ENCODE results near the gene LZTS2. TPM values are rescaled to one million over a fixed set of nuclear protein-coding genes. Genes with fewer than 3 reads are reported as not detected.
A peak's percentile ranks its signal among the peaks of the same experiment; 100 is the strongest.
"Not testable (repeated sequence)": the region's sequence is repeated elsewhere in the genome, so short reads cannot be mapped to it uniquely, and the experiment has no call there.

The LZTS2 gene
- total RNA-seq, 1 experiment from 2014 or later: 20.3 TPM

DNA sequence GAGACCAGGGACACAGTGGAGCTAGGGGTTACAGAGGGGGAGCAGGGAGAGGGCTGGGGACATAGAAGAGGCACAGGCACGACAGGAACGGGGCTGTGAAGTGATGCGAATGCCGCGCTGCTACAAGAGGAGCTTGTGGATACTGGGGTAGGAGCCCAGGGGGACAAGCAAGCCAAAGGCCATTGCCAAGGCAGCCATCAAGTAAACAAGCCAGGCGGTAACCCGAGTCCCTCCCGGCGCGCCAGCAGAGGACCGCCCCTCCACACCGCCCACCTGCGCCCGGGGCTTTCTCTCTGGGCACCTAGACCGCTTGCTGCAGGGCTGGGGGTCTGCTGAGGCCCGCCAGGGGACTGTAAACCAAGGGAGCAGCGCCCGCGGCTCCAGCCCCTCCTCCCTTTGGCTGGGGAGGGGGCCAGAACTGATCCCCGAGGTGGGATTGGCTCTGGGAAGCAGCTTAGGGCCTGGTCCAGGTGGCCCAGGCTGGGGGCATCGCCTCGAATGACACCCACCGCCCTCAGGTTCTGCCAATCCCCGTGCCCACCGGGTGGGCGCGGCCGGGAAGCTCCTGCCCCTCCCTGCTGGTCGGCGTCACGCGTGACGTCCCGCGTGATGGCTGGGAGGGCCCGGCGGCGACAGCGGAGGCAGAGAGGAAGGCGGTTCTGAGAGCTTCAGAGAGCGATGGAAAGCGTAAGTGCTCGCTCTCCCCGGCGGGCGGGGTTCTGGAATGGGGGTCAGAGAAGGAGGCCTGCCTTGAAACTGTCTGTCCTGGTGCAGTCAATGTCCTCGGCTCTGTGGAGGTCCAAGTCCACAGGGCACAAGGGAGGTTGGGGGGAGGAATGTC is 32.4 kb downstream of the LZTS2 start:
- peak; percentile 77 for DNase-seq (ENCODE audit: low read depth)

DNA sequence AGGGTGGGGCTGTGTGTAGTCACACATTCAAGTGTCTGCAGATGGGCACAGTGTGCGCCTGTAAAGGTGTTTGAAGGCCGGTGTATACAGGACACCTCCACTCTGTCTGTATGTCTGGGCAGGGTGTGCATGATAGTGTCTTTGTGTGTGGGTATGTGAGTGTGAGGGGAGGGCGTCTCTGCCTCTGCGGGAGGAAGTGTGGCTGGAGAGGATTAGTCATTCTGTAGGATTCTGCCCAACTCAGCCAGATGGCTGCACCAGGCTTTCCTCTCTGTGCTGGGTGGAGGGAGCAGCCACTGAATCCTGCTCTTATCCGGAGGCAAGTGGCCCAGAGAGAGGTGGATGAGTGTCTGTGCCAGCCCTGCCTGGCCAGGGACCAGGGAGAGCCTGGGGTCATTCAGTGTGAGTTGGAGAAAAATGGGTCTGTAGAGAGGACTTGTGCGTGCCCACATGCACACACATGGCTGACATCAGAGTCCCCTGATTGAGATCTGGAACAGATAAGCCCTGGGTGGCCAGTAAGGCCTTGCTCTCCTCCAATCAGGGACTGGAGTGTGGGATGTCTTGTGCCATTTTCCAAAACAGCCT is 33.1 kb downstream of the LZTS2 start:
- DNase-seq (ENCODE audit: low read depth): peak; percentile 97

DNA sequence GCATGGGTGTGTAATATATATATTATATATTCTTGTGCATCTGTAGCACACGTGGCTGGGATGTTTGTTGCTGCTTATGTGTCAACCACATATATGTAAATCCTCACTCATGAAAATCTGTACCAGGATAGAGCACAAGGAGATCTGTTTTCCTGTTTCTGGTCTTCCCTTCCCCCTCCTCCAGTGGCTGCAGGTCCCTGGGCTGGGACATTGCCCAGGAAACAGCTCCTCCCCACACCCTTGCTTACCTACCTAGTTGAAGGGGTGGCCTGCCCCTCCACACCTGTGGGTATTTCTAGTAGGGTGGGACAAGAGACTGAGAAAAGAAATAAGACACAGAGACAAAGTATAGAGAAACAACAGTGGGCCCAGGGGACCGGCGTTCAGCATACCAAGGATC is 33.7 kb downstream of the LZTS2 start:
- DNase-seq (ENCODE audit: low read depth): no peak

DNA sequence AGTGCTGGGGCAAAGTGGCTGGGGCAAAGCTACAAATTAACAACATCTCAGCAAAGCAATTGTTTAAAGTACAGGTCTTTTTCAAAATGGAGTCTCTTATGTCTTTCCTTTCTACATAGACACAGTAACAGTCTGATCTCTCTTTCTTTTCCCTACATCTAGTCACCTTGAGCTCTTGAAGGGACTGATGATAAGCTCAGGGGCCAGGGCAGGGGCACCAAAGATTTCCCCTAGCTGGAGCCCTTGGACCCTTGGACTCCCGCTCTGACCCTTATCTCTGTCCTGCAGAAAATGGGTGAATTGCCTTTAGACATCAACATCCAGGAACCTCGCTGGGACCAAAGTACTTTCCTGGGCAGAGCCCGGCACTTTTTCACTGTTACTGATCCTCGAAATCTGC is 34.8 kb downstream of the LZTS2 start:
- DNase-seq (ENCODE audit: low read depth): not testable (repeated sequence)

DNA sequence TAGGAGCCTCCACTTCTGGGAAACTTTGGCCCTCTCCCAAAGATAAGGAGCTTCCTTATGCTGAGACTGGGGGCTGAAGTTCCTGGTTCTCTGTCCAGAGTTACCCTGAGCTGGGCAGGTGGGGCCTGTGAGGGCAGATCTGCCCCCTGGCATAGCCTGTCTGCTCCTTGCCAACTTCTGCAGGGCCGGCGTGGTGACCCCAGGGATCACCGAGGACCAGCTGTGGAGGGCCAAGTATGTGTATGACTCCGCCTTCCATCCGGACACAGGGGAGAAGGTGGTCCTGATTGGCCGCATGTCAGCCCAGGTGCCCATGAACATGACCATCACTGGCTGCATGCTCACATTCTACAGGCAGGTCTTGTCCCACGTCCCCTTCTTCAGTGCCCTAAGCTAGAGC is 35.7 kb downstream of the LZTS2 start:
- DNase-seq (ENCODE audit: low read depth): no peak

DNA sequence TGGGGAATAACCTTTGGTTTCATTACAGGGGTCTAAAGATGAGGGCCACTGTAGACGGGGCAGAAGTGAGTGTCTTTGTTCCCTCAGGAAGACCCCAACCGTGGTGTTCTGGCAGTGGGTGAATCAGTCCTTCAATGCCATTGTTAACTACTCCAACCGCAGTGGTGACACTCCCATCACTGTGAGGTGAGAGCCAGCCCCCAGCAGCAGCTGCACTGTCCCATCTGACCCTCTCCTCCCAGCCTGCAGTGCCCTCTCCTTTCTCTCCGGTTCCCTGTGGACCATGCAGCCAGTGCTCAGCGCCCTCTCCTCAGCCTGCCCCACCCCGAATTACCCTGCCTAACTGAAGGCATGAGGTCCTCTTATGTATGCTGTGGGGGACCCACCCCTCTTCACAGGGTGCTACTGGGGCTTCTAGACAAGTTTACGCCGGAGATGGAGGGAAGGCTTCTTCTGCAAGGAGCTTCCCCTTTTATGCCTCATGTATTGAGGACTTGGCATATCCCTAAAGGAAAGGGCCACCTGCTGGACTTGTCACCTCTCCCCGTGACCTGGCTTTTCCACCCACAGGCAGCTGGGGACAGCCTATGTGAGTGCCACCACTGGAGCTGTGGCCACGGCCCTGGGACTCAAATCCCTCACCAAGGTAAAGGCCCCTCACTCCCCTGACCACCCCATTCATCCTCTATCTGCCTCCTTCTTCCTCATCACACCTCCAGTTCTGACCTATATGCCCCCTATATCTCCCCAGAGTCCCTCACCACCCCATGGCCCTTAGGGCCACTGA is 36.5 kb downstream of the LZTS2 start:
- DNase-seq (ENCODE audit: low read depth): no peak

DNA sequence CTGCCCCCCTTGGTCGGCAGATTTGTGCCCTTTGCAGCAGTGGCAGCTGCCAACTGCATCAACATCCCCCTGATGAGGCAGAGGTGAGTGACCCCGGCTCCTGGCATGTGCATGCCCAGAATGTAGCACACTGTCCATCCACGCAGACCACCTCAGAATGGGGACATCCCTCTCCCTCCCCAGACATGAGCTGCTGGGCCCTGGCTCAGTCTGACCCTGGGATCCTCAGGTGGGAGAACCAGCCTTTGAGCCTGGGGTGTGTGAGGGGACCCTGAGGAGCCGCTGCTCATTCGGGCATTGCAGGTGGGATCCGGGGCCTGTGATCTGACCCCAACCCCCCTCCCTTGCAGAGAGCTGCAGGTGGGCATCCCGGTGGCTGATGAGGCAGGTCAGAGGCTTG is 37.1 kb downstream of the LZTS2 start:
- DNase-seq (ENCODE audit: low read depth): no peak

DNA sequence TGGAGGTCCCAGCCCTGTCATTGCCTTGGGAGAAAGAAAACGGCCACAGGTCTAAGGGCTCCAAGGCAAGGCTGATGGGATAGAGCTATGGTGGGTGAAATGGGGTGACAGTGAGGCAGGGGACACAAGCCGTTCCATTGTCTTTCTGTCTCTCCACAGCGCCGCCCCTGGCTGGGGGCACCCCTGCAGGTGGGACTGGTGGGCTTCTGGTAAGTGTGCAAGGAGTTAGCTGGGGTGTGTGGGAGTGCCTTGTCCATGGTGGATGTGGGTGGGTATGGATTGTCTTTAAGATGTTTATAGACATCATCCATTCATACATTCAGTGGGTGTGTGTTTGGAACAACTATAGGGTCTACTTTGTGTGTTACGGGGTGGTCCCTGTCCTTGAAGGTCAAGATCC is 38.9 kb downstream of the LZTS2 start:
- no peak for DNase-seq (ENCODE audit: low read depth)

DNA sequence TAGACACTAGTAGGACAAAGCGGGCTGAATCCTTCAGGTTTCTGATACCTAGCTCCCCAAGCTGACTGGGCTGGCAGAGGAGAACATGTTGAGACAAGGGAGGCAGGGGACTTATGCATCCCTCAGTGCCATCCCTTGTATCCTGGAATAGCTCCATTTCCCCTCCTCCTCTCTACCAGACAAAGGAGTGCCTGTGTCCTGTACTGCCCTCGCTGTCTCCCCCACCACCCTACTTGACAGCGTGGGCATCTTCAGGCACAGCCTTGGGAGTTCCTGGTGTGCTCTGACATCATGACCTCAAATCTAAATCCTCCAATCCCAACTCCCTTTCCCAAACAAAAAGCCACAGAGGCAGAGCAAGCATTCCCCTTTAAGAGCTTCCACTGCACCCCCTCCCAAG is 40.5 kb downstream of the LZTS2 start:
- DNase-seq (ENCODE audit: low read depth): no peak

DNA sequence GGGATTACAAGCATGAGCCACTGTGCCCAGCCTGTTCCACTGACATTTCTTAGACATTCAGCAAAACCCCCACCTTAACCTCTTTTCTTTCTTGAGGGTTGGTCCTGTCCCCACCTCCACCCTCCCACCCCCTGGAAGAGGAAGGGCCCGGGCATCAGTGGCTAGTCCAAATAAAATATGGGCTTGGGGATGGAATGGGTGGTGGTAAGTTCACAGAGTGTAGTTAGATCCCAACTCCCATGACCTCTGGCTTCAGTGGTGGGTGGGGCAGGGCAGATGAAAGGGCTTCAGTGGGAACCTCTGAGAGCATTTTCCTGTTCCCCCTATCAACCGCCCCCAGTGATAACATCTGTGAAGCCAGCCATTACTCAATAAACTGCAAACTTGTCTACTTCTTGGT is 41.2 kb downstream of the LZTS2 start:
- DNase-seq (ENCODE audit: low read depth): no peak

DNA sequence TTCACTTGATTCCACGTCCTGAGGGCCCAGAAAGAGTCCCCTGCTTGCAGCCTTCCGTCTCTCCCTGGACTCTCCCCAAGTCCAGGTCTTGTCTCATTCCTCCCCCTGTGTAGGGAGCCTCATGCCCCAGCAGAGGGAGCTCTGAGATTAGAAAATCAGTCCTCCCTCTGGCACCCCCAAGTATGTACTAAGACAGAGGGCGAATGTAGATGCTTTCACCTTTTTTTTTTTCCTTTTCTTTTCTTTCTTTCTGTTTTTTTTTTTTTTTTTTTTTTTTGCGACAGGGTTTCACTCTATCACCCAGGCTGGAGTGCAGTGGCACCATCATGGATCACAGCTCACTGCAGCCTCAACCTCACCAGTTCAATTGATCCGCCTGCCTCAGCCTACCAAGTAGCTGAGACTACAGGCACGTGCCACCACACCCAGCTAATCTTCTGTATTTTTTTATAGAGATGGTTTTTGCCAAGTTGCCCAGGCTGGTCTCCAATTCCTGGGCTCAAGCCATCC is 41.7 kb downstream of the LZTS2 start:
- DNase-seq (ENCODE audit: low read depth): peak; percentile 80

DNA sequence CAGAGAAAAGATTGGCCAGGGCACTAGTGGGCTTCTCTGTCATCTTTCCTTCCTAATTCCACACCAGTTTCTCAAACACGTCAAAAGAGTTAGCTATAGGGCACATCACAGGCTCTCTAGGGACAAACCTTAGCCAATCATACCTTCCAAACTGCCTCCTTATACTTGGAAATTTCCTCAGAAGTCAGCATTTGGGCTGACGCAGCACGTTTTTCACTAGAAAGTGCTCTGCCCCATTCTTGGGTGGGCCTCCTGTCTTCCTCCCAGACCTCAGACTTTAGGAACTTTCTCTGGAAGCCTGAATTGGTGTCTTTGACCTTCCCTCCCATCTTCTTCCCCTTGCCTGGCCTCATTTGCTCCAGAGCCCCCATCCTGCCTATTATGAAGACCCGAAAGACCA is 42.5 kb downstream of the LZTS2 start:
- DNase-seq (ENCODE audit: low read depth): no peak

DNA sequence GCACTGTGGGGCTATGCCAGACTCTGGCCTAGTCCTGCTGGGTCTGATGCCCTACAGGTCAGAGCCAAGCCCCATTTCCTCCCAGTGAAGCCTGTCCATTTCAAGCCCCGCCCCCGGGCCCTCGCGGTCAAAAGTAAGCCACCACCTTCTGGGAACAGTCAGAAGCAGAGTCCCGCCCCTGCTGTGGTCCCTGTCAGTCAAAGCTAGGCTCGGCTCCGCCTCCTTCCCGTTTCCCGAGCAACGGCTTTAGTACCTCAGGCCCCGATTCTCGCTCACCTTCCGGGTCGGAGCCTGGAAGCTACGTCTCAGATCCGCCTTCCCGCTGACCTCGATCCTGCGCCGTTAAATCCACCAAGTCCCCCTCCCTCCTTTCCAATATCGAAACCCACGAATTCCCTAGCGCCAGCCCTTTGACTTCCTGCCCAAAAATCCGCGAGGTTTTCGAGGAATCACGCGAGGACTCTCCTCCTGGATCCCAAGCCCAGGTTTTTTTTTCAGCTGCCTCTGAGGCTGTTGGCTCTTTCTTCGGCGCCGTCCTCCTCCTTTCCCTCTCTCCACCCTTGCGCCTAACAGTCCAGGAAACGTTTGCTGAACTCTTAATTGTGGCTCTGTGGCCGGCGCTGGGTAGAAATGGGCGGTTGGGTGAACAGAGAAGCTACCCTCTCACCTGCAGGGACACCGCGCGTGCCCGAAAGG is 43.2 kb downstream of the LZTS2 start:
- peak; percentile 96 for DNase-seq (ENCODE audit: low read depth)

DNA sequence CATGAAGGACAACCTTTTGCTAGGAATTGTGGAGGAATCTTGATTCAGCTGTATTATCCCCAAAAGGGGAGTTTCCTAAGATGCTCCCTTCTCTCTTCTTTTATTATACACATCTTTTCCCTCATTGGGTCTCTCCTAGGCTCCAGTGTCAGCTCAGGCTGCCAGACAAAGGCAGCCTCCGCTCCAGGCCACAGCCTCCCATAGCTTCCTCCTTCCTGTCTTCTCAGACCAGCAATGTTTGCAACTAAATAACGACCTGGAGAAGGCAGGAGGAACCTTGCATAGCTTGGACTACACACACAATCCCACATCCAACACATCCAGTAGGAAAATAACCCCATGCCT is 43.7 kb downstream of the LZTS2 start:
- no peak for DNase-seq (ENCODE audit: low read depth)

DNA sequence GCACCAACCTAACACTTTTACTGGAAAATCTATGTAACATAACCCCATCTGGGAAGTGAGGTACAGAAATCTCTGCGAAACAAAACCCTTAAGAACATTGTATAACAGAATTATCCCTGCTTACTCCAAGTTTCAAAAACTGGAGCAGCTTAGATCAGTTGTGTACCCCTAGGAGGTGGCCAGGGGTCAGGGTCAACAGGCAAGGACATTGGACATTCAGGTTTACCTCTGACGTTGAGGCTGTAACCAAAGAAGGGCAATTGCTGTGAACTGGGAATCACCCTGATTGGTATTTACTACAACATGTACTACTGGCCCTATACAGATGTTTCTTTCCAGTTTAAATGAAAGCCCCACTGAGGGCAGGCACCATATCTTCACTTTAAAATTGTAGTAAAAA is 44.5 kb downstream of the LZTS2 start:
- DNase-seq (ENCODE audit: low read depth): no peak

DNA sequence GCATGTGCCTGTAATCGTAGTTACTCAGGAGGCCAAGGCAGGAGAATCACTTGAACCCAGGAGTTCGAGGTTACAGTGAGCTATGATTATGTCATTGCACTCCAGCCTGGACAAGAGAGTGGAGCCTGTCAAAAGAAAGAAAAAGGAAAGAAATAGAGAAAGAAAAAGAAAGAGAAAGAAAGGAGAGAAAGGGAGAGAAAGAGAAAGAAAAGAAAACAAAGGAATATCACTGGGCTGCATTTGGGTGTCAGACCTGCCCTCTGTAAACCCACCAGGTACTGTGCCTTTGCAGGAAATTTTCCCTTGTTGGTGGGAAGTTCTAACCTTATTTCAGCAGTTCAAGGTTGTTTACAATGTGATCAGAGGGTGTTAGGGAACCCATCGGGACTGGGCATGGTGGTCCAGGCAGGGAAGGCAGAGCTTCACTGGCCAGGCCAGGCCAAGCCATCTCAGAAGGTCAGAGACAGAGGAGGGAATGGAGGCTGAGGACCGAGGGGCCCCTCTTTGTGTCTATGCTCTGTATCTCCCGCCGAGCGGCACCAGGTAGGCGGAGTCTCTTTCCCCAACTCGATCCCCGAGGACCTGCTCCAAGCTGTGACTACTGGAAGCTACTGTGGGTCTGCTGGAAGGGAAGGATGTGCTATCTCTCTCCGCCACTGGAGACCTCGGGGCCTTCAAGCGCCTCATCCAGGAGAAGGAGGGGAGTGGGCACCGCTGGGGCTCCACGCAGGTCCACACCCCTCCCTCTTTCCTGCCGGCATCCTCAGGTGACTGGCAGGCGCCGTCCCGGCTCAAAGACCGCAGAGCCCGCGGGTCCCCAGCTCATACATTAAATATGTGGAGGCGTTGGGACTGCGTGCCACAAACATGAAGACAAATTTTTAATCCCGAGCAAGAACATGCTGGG is 47.0 kb downstream of the LZTS2 start:
- DNase-seq (ENCODE audit: low read depth): no peak

DNA sequence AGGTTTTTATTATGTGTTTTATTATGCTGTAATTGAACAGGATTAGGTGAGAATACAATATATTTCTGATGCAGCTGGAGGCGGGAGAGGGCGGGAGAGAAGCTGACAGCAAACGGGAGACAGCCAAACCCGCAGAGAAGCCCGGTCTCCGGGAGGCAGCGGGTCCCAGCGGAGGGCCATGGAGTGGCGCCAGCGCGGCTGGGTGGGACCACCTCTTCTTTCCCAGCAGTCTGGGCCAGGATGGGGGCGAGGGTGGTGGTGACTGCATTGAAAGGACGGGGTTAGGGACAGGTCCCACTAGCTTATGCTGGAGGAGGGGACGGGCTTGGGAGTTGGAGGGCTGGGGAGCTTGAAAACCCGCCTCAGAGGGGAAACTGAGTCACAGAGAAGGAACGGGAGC is 47.7 kb downstream of the LZTS2 start:
- DNase-seq (ENCODE audit: low read depth): no peak

DNA sequence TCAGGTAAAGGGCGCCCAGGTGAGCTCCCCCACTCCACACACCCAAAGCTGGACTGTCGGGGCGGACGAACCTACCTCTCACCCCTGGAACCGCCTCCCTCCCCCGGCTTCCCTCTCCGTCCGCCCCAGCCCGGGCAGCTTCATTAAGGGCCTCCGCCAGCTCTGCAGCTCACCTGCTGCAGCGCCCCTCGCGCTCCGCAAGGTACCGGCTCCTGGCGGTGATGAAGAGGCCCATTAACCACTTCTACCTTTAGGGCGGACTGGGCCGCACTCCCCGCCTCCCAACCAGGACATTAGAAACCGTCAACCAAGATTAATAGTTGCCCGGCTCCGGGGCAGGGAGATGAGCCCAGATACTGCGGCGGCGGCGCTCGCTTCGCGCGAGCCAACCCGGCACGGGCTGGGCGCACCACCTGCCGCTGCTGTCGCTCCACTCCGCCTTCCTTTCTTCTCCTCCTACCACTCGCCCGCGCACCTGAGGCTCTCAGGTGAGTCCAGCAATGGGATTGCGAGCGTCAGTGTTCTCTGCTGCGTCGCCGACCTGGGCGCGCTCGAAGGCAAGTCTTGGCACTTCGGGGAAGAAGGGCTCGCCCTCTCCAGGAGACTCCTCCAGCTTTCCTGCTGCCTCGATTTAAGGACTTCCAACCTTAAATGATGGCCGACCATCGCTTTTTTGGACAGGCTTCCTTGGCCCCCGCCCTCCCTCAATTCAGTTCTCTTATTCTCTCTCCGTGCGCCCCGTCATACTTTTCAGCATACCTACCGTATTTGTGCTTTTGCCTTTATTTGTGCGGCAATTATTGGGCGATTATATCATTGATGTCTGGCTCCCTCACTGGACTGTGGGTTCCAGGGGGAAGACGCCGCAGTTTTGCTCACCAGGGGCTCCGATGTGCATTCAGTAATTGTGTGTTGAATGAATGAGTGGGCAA is 48.6 kb downstream of the LZTS2 start:
- DNase-seq (ENCODE audit: low read depth): no peak

DNA sequence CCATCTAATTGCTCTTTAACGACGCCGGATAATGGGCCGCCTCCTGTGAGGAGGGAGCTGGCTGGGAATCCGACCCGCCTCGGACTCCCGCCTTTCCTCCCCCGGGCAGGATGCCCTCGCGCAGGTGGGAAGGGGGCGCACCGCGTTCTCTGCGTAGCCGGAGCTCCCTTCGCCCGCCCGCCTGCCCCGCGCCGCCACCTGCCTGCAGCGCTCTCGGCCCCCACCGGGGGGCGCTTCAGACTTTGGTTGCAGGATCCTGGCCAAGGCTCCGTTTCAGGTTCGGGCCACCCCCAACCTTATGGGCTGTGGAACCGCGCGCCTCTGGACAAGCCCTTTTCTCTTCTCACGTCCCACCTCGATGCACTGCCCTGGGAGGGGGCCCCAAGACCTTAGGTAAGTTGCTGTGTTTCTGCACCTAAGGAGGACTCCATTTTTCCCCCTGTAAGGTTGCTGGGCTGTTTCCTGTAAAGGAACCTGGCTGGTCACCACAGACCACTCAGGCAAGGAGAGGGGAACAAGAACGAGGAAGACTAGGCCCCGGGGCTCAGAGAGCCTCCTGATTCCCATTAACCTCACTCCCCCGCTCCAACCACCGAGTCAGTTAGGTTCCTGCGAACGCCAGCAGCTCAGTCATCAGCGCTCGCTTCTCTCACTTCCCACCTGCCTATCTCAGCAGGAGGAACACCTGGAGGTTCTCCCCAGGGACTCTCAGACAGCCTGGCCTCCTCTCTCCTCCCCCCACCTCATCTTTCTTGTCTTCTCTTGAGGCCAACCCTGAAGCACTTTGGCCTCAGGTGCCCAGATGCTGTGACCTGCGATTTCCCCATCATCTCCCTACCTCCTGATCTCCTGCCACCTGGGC is 50.8 kb downstream of the LZTS2 start:
- DNase-seq (ENCODE audit: low read depth): peak; percentile 36
